Spleen (tissue), 11 donors: ENCODE results near the gene PPP3CA. TPM values are rescaled to one million over a fixed set of nuclear protein-coding genes. Genes with fewer than 3 reads are reported as not detected.

ENCODE experiments used
- DNase-seq: peaks from one replicate; pipeline ENCODE4 v3.0.0-alpha.2; 2020
- H3K27ac ChIP-seq, 8 donors: fragments of 200-600 bp; sonication (generic) in 7 of 8; 1 replicate in 4 of 8; 2 replicates in 4 of 8; pipeline versions ENCODE4 v1.5.0 to v1.8.0; 2016 to 2021; ENCODE audit warnings: inconsistent platforms in 4 of 8, mild to moderate bottlenecking in 4 of 8, moderate library complexity in 1 of 8
- H3K27me3 ChIP-seq, 7 donors: fragments of 200-600 bp; sonication (generic) in 6 of 7; replicated peaks in 1 of 7; 1 replicate in 4 of 7; 2 replicates in 3 of 7; pipeline versions ENCODE4 v1.5.0 to v1.8.0; 2016 to 2021; ENCODE audit warnings: inconsistent platforms in 3 of 7, mild to moderate bottlenecking in 1 of 7
- H3K36me3 ChIP-seq, 6 donors: fragments of 200-600 bp; sonication (generic) in 5 of 6; 1 replicate in 4 of 6; 2 replicates in 2 of 6; pipeline versions ENCODE4 v1.5.0 to v1.8.0; 2016 to 2021; ENCODE audit warnings: inconsistent platforms in 2 of 6
- H3K4me1 ChIP-seq, 6 donors: fragments of 200-600 bp; sonication (generic) in 5 of 6; 1 replicate in 3 of 6; 2 replicates in 3 of 6; pipeline versions ENCODE4 v1.5.0 to v1.8.0; 2016 to 2021; ENCODE audit warnings: inconsistent platforms in 3 of 6
- H3K4me3 ChIP-seq, 8 donors: fragments of 200-600 bp; sonication (generic) in 7 of 8; 1 replicate in 4 of 8; 2 replicates in 4 of 8; pipeline versions ENCODE4 v1.5.0 to v1.8.0; 2016 to 2021; ENCODE audit warnings: inconsistent platforms in 4 of 8, mild to moderate bottlenecking in 4 of 8, moderate library complexity in 2 of 8
- H3K9me3 ChIP-seq, 8 donors: fragments of 200-600 bp; sonication (generic) in 7 of 8; 1 replicate in 4 of 8; 2 replicates in 4 of 8; pipeline versions ENCODE4 v1.5.0 to v1.8.0; 2016 to 2021; ENCODE audit warnings: inconsistent platforms in 4 of 8
- CTCF ChIP-seq, 11 experiments: fragments of 200-600 bp in 7 of 11; fragments of 450-650 bp in 4 of 11; sonication (generic) in 4 of 11; IDR thresholded peaks in 8 of 11; conservative IDR thresholded peaks in 3 of 11; 1 replicate in 7 of 11; 2 replicates in 4 of 11; pipeline versions ENCODE4 v1.4.0 to v1.8.0; 2016 to 2021; ENCODE audit warnings: antibody characterized with exemption in 11 of 11, inconsistent platforms in 4 of 11, mild to moderate bottlenecking in 1 of 11
- POLR2A ChIP-seq, 3 donors: fragments of 450-650 bp; IDR thresholded peaks; one replicate each; pipeline ENCODE4 v1.5.1; 2017; ENCODE audit warnings: antibody characterized with exemption in 3 of 3, mild to moderate bottlenecking in 1 of 3
- POLR2AphosphoS5 ChIP-seq, 3 donors: sonication (generic); formaldehyde crosslinking; IDR thresholded peaks; one replicate each; pipeline ENCODE4 v1.5.1; 2017; ENCODE audit warnings: antibody characterized with exemption in 3 of 3
- WGBS, 5 donors: extraction: QIAGEN DNeasy Blood & Tissue Kit in 3 of 5; methylation state at CpG; one replicate each; pipeline versions ENCODE4 v1.1.5 to v1.1.7; 2013 to 2018; 5-methylcytosine and 5-hydroxymethylcytosine counted together
- intact Hi-C: fragments of 100-400 bp; cut with DNase I; formaldehyde crosslinking; loops from one replicate; pipeline ENCODE4 v1.15.0; 2023; ENCODE audit warnings: low total_unique reads
- polyA plus RNA-seq, 3 donors: library from polyadenylated mRNA; stranded (reverse); fragments of 200-250 nt; gene quantifications; one replicate each; pipeline ENCODE4 v1.2.1, GENCODE V29; 2013
- total RNA-seq, 7 donors: library from RNA; depleted of rRNA in 3 of 7; stranded (reverse); fragments of >200 nt in 3 of 7; fragmentation: NEBNext Ultra II Directional in 4 of 7; extraction: Animal tissue kit (Norgen Biotek cat#: 25700) in 4 of 7; gene quantifications; one replicate each; pipeline versions ENCODE4 v1.1.0 to v1.2.1, GENCODE V29; 2016 to 2021
- donor health status: healthy with polysubstance abuse.
- donor health status: DM: no; HTN: no; CAD: no; lungs with moderate emphysema.
- donor health status: DM: no; HTN: no; CAD: no.
- donor health status: Bipolar disorder and iron deficiency.
- donor health status: healthy.
- donor health status: DM: no; HTN: no; CAD: no.
- donor health status: DM: yes; HTN: yes; CAD: no.

The PPP3CA gene
- total and polyA plus RNA-seq, 10 donors = 15.5 to 50.0 (median 39.6) TPM

DNA sequence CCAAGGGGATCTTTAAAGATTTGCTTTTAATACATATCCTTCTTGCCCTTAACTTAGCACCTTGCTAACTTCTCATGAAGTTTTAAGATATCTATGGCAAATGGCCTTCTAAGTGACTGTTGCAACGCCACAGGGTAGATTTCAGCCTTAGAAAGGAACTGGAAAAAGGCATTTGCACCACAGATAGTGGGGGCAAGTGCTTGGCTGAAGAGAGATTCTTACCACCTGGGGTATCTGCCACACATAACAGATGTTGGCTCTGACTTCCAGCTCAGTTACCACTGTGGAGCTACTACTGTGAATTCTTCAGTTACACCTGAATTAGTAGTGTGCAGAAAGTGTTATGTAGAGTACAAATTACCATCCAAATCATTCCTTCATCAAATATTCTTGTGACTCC is 302.6 kb downstream of the PPP3CA start:
- Histone ChIP-seq H3K27me3 (no peaks in the 10 kb centered on the region), H3K4me3 (no peak overlapping the region), H3K9me3 (no peaks in the 10 kb centered on the region), H3K4me1 (peaks cover 0 to 9% (median 0%) of the 10 kb centered on the region in 6 donors), H3K36me3 (peaks cover 0 to 24% (median 0%) of the 10 kb centered on the region in 6 donors), H3K27ac (no peak overlapping the region)
- intact Hi-C loops = no loop called here
- TF ChIP-seq POLR2AphosphoS5 (IDR thresholded peaks at IDR 0.05) (no peak), CTCF (IDR thresholded peaks at IDR 0.05 in 8 of 11, conservative IDR thresholded peaks at IDR 0.05 in 3 of 11) (no peak), POLR2A (IDR thresholded peaks at IDR 0.05) (no peak)
- no peak for DNase-seq
- 88 to 97% (median 95%) methylated on average over 1 of the region's 1 CpG for WGBS, 5 donors

GRCh38 chr4:101042847-101043246 is 304.5 kb downstream of the PPP3CA start:
- H3K27me3 ChIP-seq = no peaks in the 10 kb centered on the region
- peaks cover 0 to 19% (median 9%) of the 10 kb centered on the region in 6 donors for H3K4me1 ChIP-seq
- WGBS, 5 donors = 85 to 95% (median 88%) methylated on average over 1 of the region's 1 CpG
- no peak overlapping the region for H3K4me3 ChIP-seq
- TF ChIP-seq POLR2A (IDR thresholded peaks at IDR 0.05) = no peak
- no peak for TF ChIP-seq POLR2AphosphoS5 (IDR thresholded peaks at IDR 0.05)
- TF ChIP-seq CTCF (IDR thresholded peaks at IDR 0.05 in 8 of 11, conservative IDR thresholded peaks at IDR 0.05 in 3 of 11) = no peak
- H3K9me3 ChIP-seq = no peaks in the 10 kb centered on the region
- intact Hi-C loops = no loop called here
- H3K36me3 ChIP-seq = peaks cover 0 to 42% (median 0%) of the 10 kb centered on the region in 6 donors
- no peak overlapping the region for H3K27ac ChIP-seq
- no peak for DNase-seq

- no peak for DNase-seq
- no peak overlapping the region for H3K27ac ChIP-seq
- H3K27me3 ChIP-seq = no peaks in the 10 kb centered on the region
- H3K9me3 ChIP-seq = no peaks in the 10 kb centered on the region
- H3K36me3 ChIP-seq = peaks cover 0 to 47% (median 0%) of the 10 kb centered on the region in 6 donors
- 65 to 100% (median 96%) methylated on average over 2 of the region's 2 CpGs for WGBS, 5 donors
- TF ChIP-seq POLR2AphosphoS5 (IDR thresholded peaks at IDR 0.05) (no peak), POLR2A (IDR thresholded peaks at IDR 0.05) (no peak), CTCF (IDR thresholded peaks at IDR 0.05 in 8 of 11, conservative IDR thresholded peaks at IDR 0.05 in 3 of 11) (no peak)
- intact Hi-C loops = no loop called here
- H3K4me3 ChIP-seq = no peak overlapping the region
- peaks cover 0 to 35% (median 16%) of the 10 kb centered on the region in 6 donors for H3K4me1 ChIP-seq
These were observed 306.6 kb downstream of the PPP3CA start for GRCh38 chr4:101040776-101041175.

GRCh38 chr4:101039367-101039766 is 308.0 kb downstream of the PPP3CA start:
- no peak for DNase-seq
- Histone ChIP-seq H3K27me3 (no peaks in the 10 kb centered on the region), H3K36me3 (peaks cover 0 to 34% (median 0%) of the 10 kb centered on the region in 6 donors), H3K9me3 (no peaks in the 10 kb centered on the region), H3K4me3 (no peak overlapping the region), H3K27ac (no peak overlapping the region), H3K4me1 (peaks cover 0 to 36% (median 16%) of the 10 kb centered on the region in 6 donors)
- WGBS, 5 donors = 68 to 84% (median 78%) methylated on average over 5 of the region's 5 CpGs
- TF ChIP-seq CTCF (IDR thresholded peaks at IDR 0.05 in 8 of 11, conservative IDR thresholded peaks at IDR 0.05 in 3 of 11) = no peak
- TF ChIP-seq POLR2AphosphoS5 (IDR thresholded peaks at IDR 0.05) = no peak
- TF ChIP-seq POLR2A (IDR thresholded peaks at IDR 0.05) = no peak
- intact Hi-C loops = no loop called here
